Measurements from ENCODE around the gene STIM2.

DNA sequence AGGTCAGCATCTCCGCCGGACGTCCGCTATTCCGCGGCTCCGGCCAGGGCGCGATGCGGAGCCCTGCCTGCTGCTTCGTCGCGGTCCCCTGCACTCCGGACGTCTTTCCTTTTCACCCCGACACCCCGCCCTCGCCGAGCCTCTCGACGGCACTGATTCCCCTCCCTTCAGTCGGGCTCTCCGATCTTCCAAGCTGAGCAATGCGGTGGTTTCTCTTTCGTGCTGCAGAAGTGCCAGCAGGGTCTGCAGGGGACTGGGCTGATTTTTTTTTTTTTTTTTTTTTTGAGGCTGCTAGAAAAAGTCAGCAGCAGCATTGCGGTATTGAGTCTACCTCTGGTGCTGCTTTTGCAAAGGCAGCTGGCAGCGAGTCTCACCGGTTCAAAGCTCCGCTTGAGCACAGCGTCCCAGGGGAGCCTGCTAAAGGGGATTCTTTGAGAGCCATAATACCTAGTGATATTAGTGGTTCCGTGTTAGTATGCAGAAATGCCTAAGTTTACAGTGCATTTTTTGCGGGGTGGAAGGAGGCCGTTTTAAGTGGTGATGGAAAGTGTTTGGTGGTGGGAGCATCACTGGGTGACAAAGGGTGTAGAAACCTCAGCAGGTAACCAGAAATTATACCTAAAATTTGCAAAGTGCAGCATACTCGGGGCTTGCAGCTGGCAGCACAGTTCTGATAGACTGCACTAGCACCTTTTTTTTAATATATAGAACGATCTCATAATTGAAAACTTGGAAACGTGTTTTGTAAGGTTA lies 969 bp downstream of the STIM2 start:
- TF ChIP-seq, protein P1, sequence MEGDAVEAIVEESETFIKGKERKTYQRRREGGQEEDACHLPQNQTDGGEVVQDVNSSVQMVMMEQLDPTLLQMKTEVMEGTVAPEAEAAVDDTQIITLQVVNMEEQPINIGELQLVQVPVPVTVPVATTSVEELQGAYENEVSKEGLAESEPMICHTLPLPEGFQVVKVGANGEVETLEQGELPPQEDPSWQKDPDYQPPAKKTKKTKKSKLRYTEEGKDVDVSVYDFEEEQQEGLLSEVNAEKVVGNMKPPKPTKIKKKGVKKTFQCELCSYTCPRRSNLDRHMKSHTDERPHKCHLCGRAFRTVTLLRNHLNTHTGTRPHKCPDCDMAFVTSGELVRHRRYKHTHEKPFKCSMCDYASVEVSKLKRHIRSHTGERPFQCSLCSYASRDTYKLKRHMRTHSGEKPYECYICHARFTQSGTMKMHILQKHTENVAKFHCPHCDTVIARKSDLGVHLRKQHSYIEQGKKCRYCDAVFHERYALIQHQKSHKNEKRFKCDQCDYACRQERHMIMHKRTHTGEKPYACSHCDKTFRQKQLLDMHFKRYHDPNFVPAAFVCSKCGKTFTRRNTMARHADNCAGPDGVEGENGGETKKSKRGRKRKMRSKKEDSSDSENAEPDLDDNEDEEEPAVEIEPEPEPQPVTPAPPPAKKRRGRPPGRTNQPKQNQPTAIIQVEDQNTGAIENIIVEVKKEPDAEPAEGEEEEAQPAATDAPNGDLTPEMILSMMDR (conservative IDR thresholded peaks at IDR 0.05; ENCODE audit: low read depth, low read length), result no peak
- no peak for TF ChIP-seq EZH2 (IDR thresholded peaks at IDR 0.05; ENCODE audit: low read length, unreplicated experiment)

All from PC-3 (cell line).